ENCODE data around the gene C10orf67. TPM values are rescaled to one million over a fixed set of nuclear protein-coding genes. Genes with fewer than 3 reads are reported as not detected.

Gene C10orf67
- total and polyA plus RNA-seq, 9 donors, result 0.08 to 1.0 (median 0.28) TPM

GRCh38 chr10:23173214-23174073 lies 171.2 kb downstream of the C10orf67 start:
- no peaks in the 10 kb centered on the region for H3K4me1 ChIP-seq (ENCODE audit: insufficient read depth)
- H3K9me3 ChIP-seq, result no peaks in the 10 kb centered on the region
- no peaks in the 10 kb centered on the region for H3K36me3 ChIP-seq
- WGBS, 3 donors, result 1 to 2% (median 1%) methylated on average over 81 to 82 of the region's 82 CpGs
- no peaks in the 10 kb centered on the region for H3K27me3 ChIP-seq
- TF ChIP-seq CTCF (IDR thresholded peaks at IDR 0.05) (no peak), EP300 (IDR thresholded peaks at IDR 0.05) (no peak), POLR2A (IDR thresholded peaks at IDR 0.05) (no peak)
- intact Hi-C loops (cut with DNase I), result no loop called here
- H3K4me3 ChIP-seq, result no peak overlapping the region
- no peak overlapping the region for H3K27ac ChIP-seq
- no peak for DNase-seq

- TF ChIP-seq EP300 (IDR thresholded peaks at IDR 0.05) (no peak), POLR2A (IDR thresholded peaks at IDR 0.05) (no peak), CTCF (IDR thresholded peaks at IDR 0.05) (no peak)
- Histone ChIP-seq H3K27me3 (no peaks in the 10 kb centered on the region), H3K36me3 (no peaks in the 10 kb centered on the region), H3K27ac (no peak overlapping the region), H3K9me3 (no peaks in the 10 kb centered on the region), H3K4me3 (no peak overlapping the region), H3K4me1 (ENCODE audit: insufficient read depth) (no peaks in the 10 kb centered on the region)
- DNase-seq, result no peak
- WGBS, 3 donors, result 2% methylated on average over 41 of the region's 41 CpGs
- intact Hi-C loops (cut with DNase I), result no loop called here
Observed at GRCh38 chr10:23172429-23173213, 172.0 kb downstream of the C10orf67 start.

GRCh38 chr10:23171232-23171876 lies 173.2 kb downstream of the C10orf67 start:
- no peaks in the 10 kb centered on the region for H3K36me3 ChIP-seq
- no peak overlapping the region for H3K4me3 ChIP-seq
- H3K27me3 ChIP-seq, result no peaks in the 10 kb centered on the region
- WGBS, 3 donors, result 9 to 13% (median 11%) methylated on average over 26 of the region's 26 CpGs
- DNase-seq, result no peak
- no peaks in the 10 kb centered on the region for H3K9me3 ChIP-seq
- TF ChIP-seq CTCF (IDR thresholded peaks at IDR 0.05) (no peak), EP300 (IDR thresholded peaks at IDR 0.05) (no peak), POLR2A (IDR thresholded peaks at IDR 0.05) (no peak)
- H3K27ac ChIP-seq, result no peak overlapping the region
- H3K4me1 ChIP-seq (ENCODE audit: insufficient read depth), result no peaks in the 10 kb centered on the region
- intact Hi-C loops (cut with DNase I), result no loop called here

- H3K9me3 ChIP-seq, result no peaks in the 10 kb centered on the region
- H3K36me3 ChIP-seq, result no peaks in the 10 kb centered on the region
- 3 to 8% (median 3%) methylated on average over 5 of the region's 5 CpGs for WGBS, 3 donors
- no peaks in the 10 kb centered on the region for H3K4me1 ChIP-seq (ENCODE audit: insufficient read depth)
- no peaks in the 10 kb centered on the region for H3K27me3 ChIP-seq
- TF ChIP-seq CTCF (IDR thresholded peaks at IDR 0.05) (peak; percentile 39 to 53 (median 39)), POLR2A (IDR thresholded peaks at IDR 0.05) (no peak)
- H3K4me3 ChIP-seq, result no peak overlapping the region
- peak in 2 of 5 donors; percentile 33 to 46 for DNase-seq
- intact Hi-C loops (cut with DNase I), result loop anchor here in 1 of 4 donors (2.0 kb wide), 1 partner anchor 202 kb away; no protein-coding TSS in a partner anchor
- no peak overlapping the region for H3K27ac ChIP-seq
Observed at GRCh38 chr10:23158370-23158769, 186.2 kb downstream of the C10orf67 start.
